IMR-90 (cell line): ENCODE results near the gene CYCS. TPM values are rescaled to one million over a fixed set of nuclear protein-coding genes. Genes with fewer than 3 reads are reported as not detected.

Experiments used
- BHLHE40 ChIP-seq: fragments of 150-350 bp; IDR thresholded peaks from 2 replicates; pipeline ENCODE4 v1.6.1; 2016; ENCODE audit warnings: mild to moderate bottlenecking, low read depth, low read length
- ELK1 ChIP-seq: fragments of 150-350 bp; IDR thresholded peaks from 2 replicates; pipeline ENCODE4 v1.6.1; 2016; ENCODE audit warnings: low read depth, mild to moderate bottlenecking, low read length, moderate library complexity, borderline replicate concordance
- MAFK ChIP-seq: IDR thresholded peaks from 2 replicates; pipeline ENCODE4 v1.6.1; 2012; ENCODE audit warnings: low read depth, low read length, improper control_type of control experiment
- POLR2A ChIP-seq: IDR thresholded peaks from 2 replicates; pipeline ENCODE4 v1.6.1; 2012; ENCODE audit warnings: mild to moderate bottlenecking, low read depth, low read length
- RAD21 ChIP-seq: IDR thresholded peaks from 2 replicates; pipeline ENCODE4 v1.6.1; 2012; ENCODE audit warnings: low read length, improper control_type of control experiment
- USF2 ChIP-seq: fragments of 150-350 bp; IDR thresholded peaks from 2 replicates; pipeline ENCODE4 v1.6.1; 2017; ENCODE audit warnings: mild to moderate bottlenecking, antibody characterized with exemption, low read length, low read depth
- polyA plus RNA-seq, 3 experiments: library from polyadenylated mRNA; depleted of rRNA; stranded (reverse); fragments of >200 nt; gene quantifications; 2 replicates each; pipeline ENCODE4 v1.2.3, GENCODE V29; 2012; ENCODE audit warnings: low replicate concordance in 1 of 3
- total RNA-seq: library from RNA; depleted of rRNA; stranded (reverse); fragments of >200 nt; gene quantifications from 2 replicates; pipeline ENCODE4 v1.2.3, GENCODE V29; 2012

The CYCS gene
- total and polyA plus RNA-seq, 2 of the 4 experiments (the other 2 are of a cell fraction): 22.9 to 59.0 TPM

- TF ChIP-seq USF2 (no peak), MAFK (no peak), POLR2A (no peak), RAD21 (no peak), ELK1 (no peak), BHLHE40 (no peak)
Observed at GRCh38 chr7:25095516-25096345, 29.3 kb downstream of the CYCS start (continued).
